Fibroblast of the conjunctiva (primary cell): ENCODE results near the gene SLC19A1.

Source experiments
- DNase-seq: peaks from one replicate; pipeline ENCODE4 v3.0.0-alpha.2; 2010; ENCODE audit warnings: low read depth

Gene SLC19A1

DNA sequence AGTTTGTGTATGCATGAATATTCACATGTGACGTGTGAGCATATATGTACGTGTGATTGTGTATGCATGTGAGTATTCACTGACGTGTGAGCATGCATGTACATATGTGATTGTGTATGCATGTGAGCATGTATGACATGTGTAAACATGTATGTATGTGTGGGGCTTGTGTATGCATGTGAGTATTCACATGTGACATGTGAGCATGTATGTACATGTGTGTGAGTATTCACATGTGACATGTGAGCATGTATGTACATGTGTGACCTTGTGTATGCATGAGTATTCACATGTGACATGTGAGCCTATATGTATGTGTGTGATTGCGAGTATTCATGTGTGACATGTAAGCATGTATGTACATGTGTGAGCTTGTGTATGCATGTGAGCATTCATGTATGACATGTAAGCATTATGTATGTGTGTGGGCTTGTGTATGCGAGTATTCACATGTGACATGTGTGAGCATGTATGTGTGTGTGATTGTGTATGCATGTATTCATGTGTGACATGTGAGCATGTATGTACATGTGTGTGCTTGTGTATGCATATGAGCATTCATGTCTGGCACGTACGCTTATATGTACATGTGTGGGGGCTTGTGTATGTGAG, 89.4 kb downstream of the SLC19A1 start:
- no peak for DNase-seq

GRCh38 chr21:45451771-45452182, 90.5 kb downstream of the SLC19A1 start:
- DNase-seq, result no peak

DNA sequence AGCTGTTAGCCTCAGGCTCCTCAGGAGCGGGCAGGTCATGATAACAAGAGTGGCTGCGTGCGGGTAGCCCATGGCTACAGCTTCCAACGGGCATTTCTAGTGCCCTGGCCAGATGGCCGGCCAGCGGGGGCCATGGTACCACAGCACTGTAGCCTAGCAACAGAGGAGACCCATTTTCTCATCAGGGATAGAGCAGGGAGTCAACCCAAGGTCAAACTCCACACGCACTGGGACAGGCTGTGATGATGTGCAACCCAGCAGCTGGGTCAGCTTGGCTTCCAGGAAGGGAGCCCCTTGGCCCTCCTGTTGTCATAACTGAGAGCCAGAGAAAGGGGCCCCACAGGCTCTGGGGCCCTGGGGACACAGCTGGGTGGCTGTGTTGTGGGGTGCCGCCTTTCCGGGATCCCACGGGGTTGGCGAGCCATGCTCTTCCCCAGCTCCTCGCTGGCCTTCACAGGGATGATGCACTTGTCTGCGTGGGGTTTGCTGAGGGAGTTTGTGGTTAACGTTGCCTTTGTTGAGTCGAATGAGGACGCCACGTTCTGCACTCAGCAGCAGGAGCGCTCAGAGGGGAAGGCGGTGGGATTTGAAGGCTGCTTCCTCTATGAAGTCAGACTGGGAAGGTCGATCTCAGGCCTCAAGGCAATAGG, 91.0 kb downstream of the SLC19A1 start:
- no peak for DNase-seq

DNA sequence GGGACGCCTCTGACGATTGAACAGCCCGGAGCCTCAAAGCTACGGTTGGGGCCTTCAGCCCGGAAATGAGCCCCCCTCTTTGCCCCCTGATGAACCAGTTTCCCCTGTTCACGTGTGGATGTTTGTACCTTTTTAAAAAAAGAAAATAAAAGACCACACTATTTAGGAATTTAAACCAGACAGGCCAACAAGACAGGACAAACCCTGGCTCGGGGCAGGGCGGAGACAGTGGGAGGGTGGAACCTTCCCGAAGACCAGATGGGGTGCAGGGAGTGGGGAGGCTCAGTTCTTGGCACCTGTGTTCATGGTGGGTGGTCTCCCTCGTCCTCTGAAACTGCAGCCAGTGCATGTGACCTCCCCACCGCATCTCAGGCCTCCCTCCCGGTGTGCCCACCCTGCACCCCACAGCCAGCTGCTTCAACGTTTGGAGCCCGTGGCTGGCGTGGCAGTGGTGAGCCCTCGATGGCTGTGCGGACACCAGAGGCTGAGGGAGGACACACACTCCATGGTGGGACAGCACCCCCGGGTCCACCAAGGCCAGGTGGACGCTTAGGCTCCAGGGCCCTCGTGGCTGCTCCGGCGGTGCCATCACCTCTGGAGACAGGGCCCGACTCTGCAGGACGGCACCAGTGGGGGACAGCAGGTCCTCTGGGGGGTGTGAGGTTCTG, 91.7 kb downstream of the SLC19A1 start:
- no peak for DNase-seq

DNA sequence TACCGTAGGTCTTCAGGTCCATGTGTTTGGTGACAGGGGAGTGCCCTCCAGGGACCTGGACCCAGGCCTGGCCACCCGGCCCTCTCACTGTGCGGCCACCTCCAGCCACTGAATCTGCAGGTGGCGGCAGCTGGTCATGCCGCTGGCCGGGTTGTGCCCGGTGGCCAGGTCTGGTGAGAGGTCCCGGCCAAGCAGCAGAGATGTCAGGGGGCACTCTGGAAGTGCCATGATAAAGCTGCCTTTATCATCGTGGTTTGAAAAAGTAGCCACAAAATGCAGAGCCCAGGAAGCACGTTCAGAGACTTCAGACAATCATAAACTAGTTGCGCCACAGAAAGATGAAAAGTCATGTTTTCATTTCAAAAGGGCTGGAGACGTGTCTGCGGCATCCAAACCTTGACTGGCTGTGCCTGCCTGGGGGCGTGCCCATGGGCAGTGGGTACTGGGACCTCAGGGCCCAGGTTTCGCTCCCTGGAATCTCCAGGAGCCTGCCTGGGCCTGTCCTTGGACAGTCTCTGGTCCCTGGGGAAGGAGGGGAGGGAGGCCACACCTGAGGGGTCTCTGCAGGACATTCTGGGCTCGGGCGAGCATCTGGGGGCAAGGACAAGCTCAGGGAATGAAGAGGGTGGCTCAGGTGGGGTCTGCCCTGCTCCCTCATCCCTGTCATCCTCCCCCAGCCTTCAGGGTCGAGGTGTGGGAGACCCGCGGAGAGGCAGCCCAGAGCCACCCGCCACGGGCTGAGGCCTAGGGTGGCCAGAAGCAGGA, 92.4 kb downstream of the SLC19A1 start:
- no peak for DNase-seq

DNA sequence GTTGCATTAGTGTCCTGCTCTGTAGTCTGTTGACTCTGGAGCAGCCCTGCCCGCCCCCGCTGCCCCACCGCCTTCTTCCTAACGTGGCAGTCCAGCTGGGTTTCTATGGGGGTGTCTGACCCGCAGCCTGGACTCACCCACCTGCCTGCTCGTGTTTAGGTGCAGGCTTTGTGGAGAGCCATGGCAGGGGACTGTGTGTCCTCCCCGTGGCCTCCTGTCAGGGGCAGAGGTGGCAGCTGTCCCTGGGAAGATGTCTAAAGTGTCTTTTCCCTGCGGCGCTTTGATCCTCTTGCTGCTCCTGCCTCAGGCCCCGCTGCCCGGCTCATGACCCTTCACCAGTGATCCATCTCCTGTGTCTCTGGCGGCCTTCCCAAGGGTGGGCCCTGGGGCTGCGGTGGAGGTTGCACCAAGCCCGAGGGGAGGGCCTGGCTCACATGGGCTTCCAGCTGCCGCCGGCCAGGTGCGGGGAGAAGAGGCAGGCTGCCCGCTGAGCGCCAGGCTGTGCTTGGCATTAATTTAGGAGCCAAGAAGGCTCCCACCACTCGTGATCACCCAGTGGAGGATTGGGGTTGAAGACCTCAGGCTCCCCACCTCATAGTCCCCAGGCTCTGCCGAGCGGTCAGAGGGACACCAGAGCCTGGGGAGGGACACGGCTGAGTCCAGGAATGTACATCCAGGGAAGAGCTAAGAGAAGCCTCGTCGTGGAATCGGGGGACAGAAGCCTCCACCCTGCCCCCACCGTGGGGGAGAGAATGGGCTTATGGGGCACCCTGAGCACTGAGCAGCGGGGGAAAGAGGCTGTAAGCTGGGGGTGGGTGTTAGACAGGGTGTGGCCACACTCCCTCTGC, 93.2 kb downstream of the SLC19A1 start:
- DNase-seq, result no peak

DNA sequence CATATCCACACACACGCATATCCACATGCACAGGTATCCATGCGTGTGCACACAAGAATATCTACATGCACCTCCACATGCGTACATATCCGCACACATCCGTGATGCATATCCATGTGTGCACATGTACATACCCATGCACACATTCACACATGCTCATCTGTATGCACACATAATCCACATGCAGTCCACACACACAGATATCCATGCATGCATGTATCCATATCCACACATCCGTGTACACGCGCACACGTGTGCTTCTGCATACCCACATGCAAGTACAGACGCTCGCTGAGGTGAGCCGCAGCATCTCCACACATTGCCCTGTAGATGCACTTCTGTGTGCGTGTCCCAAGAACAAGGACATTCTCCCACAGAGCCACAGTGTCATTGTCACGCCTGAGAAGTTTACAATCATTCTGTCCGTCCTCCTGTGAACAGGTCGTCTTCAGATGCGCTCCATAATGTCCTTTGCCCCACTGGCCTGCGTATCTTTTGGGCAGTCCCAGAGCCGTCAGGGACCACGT, 93.9 kb downstream of the SLC19A1 start:
- DNase-seq, result no peak
